NCI-H1417 (cell line): ENCODE results near the gene FAM117A.

Experiments used
- DNase-seq, 3 experiments: peaks; one replicate each; lab custom pipeline; 2025; lab: John Stamatoyannopoulos, UW

Gene FAM117A

GRCh38 chr17:49708515-49709183, 55.3 kb downstream of the FAM117A start:
- DNase-seq, result no peak

GRCh38 chr17:49707608-49708514, 56.1 kb downstream of the FAM117A start, which contains the start of gene SLC35B1:
Gene SLC35B1 (minus strand): TSS chr17:49707964. CDS start chr17:49707833, 131 bp downstream.
- peak; percentile 97 to 99 (median 97) for DNase-seq

GRCh38 chr17:49707246-49707607, 56.7 kb downstream of the FAM117A start:
- no peak for DNase-seq

- no peak for DNase-seq
These were observed 58.7 kb downstream of the FAM117A start for GRCh38 chr17:49705254-49705653.

GRCh38 chr17:49703557-49704277, 60.2 kb downstream of the FAM117A start:
- DNase-seq, result peak in 1 of 3 experiments; percentile 31

- DNase-seq, result no peak
These were observed 63.0 kb downstream of the FAM117A start for GRCh38 chr17:49700960-49701359.

- DNase-seq, result no peak
These were observed 63.9 kb downstream of the FAM117A start for GRCh38 chr17:49699966-49700575.

GRCh38 chr17:49698005-49698404, 65.9 kb downstream of the FAM117A start:
- no peak for DNase-seq

GRCh38 chr17:49696233-49696761, 67.6 kb downstream of the FAM117A start:
- no peak for DNase-seq

GRCh38 chr17:49695698-49696232, 68.2 kb downstream of the FAM117A start:
- no peak for DNase-seq

GRCh38 chr17:49694847-49695697, 68.9 kb downstream of the FAM117A start:
- DNase-seq, result peak; percentile 5 to 69 (median 35)

GRCh38 chr17:49692751-49693150, 71.2 kb downstream of the FAM117A start:
- no peak for DNase-seq

GRCh38 chr17:49691677-49692191, 72.2 kb downstream of the FAM117A start:
- DNase-seq, result no peak

- no peak for DNase-seq
These were observed 72.8 kb downstream of the FAM117A start for GRCh38 chr17:49691086-49691676.

GRCh38 chr17:49690256-49690655, 73.7 kb downstream of the FAM117A start:
- no peak for DNase-seq

GRCh38 chr17:49688848-49689247, 75.1 kb downstream of the FAM117A start:
- DNase-seq, result no peak

GRCh38 chr17:49687878-49688491, 75.9 kb downstream of the FAM117A start:
- DNase-seq, result no peak

GRCh38 chr17:49681106-49681979, 82.6 kb downstream of the FAM117A start:
- no peak for DNase-seq
